ENCODE results near the gene RBM44.
"Not testable (repeated sequence)": the region's sequence is repeated elsewhere in the genome, so short reads cannot be mapped to it uniquely, and the experiment has no call there.

Gene RBM44

GRCh38 chr2:237757616-237758015 is 41.0 kb upstream of the RBM44 start:
- H3K4me3 ChIP-seq (ENCODE audit: low read depth, low read length), result no peak overlapping the region
- no peak for TF ChIP-seq CTCF (IDR thresholded peaks at IDR 0.05; ENCODE audit: low read depth, low read length)

GRCh38 chr2:237758185-237758584 is 40.4 kb upstream of the RBM44 start:
- no peak for TF ChIP-seq CTCF (IDR thresholded peaks at IDR 0.05; ENCODE audit: low read depth, low read length)
- no peak overlapping the region for H3K4me3 ChIP-seq (ENCODE audit: low read depth, low read length)

GRCh38 chr2:237759176-237759575 is 39.4 kb upstream of the RBM44 start:
- H3K4me3 ChIP-seq (ENCODE audit: low read depth, low read length), result no peak overlapping the region
- TF ChIP-seq CTCF (IDR thresholded peaks at IDR 0.05; ENCODE audit: low read depth, low read length), result no peak

GRCh38 chr2:237760506-237761502 is 37.8 kb upstream of the RBM44 start:
- no peak for TF ChIP-seq CTCF (IDR thresholded peaks at IDR 0.05; ENCODE audit: low read depth, low read length)
- H3K4me3 ChIP-seq (ENCODE audit: low read depth, low read length), result no peak overlapping the region

GRCh38 chr2:237762291-237763182 is 36.0 kb upstream of the RBM44 start:
- not testable (repeated sequence) for H3K4me3 ChIP-seq (ENCODE audit: low read depth, low read length)

- no peak overlapping the region for H3K4me3 ChIP-seq (ENCODE audit: low read depth, low read length)
- TF ChIP-seq CTCF (IDR thresholded peaks at IDR 0.05; ENCODE audit: low read depth, low read length), result no peak
These were observed 34.8 kb upstream of the RBM44 start for GRCh38 chr2:237763812-237764211.

GRCh38 chr2:237765122-237765521 is 33.5 kb upstream of the RBM44 start:
- H3K4me3 ChIP-seq (ENCODE audit: low read depth, low read length), result not testable (repeated sequence)

GRCh38 chr2:237765875-237766274 is 32.7 kb upstream of the RBM44 start:
- H3K4me3 ChIP-seq (ENCODE audit: low read depth, low read length), result no peak overlapping the region
- no peak for TF ChIP-seq CTCF (IDR thresholded peaks at IDR 0.05; ENCODE audit: low read depth, low read length)
